GM10266 (cell line): ENCODE results near the gene SLAMF8.

ENCODE experiments used
- DNase-seq: peaks from one replicate; pipeline ENCODE4 v3.0.0; 2012; ENCODE audit errors: extremely low spot score
- TF ChIP-seq, protein P1 (sequence below): IDR thresholded peaks from 2 replicates; pipeline ENCODE4 v1.5.1; 2012; ENCODE audit warnings: mild to moderate bottlenecking, low read depth; ENCODE audit not compliant: control insufficient read depth, insufficient read depth; ENCODE audit errors: missing control alignments

Gene SLAMF8

GRCh38 chr1:159854693-159855192 is 28.1 kb downstream of the SLAMF8 start:
- peak; percentile 65 for DNase-seq

DNA sequence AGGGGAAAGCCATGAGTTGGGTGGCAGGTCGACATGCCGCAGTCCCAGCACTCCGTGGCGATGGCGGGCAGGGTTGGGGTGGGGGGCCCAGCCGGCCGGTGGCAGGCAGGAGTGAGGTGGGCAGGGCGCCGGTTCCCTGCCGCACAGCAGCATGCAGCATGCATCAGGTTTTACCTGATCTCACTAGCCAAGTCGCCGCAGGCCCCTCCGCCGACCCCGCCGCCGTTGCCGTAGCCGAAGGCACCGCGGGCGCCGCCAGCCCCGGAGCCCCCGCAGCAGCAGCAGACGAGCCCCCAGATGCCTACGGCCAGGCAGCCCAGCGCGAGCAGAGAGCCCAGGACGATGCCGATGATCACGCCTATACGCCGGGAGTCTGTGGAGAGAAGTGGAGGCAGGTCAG is 29.0 kb downstream of the SLAMF8 start:
- TF ChIP-seq, protein P1, sequence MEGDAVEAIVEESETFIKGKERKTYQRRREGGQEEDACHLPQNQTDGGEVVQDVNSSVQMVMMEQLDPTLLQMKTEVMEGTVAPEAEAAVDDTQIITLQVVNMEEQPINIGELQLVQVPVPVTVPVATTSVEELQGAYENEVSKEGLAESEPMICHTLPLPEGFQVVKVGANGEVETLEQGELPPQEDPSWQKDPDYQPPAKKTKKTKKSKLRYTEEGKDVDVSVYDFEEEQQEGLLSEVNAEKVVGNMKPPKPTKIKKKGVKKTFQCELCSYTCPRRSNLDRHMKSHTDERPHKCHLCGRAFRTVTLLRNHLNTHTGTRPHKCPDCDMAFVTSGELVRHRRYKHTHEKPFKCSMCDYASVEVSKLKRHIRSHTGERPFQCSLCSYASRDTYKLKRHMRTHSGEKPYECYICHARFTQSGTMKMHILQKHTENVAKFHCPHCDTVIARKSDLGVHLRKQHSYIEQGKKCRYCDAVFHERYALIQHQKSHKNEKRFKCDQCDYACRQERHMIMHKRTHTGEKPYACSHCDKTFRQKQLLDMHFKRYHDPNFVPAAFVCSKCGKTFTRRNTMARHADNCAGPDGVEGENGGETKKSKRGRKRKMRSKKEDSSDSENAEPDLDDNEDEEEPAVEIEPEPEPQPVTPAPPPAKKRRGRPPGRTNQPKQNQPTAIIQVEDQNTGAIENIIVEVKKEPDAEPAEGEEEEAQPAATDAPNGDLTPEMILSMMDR: no peak
- DNase-seq: no peak

More at GRCh38 chr1:159854693-159855192, 28.1 kb downstream of the SLAMF8 start:
- TF ChIP-seq, protein P1: no peak

DNA sequence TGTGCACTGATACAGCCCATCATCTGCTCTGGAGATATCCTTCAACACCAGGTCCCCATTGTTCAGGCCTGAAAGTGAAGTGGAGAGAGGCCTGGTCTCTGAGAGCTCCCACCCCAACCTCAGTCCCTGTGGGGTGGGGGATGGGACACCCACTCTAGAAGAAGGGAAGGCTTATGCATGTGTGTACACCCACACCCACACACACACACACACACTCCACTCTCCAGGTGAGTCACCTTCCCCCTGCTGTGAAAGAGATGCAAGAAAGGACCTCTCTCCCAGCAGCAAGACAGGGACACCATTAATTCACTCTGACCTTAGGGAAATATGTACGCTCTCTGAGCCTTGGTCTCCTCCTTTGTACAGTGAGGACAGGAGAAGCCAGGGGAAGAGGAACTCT is 29.9 kb downstream of the SLAMF8 start:
- TF ChIP-seq, protein P1: no peak
- no peak for DNase-seq

GRCh38 chr1:159857889-159858288 is 31.2 kb downstream of the SLAMF8 start:
- no peak for DNase-seq
- TF ChIP-seq, protein P1: no peak

GRCh38 chr1:159859767-159860322 is 33.2 kb downstream of the SLAMF8 start:
- DNase-seq: no peak
- TF ChIP-seq, protein P1: no peak

DNA sequence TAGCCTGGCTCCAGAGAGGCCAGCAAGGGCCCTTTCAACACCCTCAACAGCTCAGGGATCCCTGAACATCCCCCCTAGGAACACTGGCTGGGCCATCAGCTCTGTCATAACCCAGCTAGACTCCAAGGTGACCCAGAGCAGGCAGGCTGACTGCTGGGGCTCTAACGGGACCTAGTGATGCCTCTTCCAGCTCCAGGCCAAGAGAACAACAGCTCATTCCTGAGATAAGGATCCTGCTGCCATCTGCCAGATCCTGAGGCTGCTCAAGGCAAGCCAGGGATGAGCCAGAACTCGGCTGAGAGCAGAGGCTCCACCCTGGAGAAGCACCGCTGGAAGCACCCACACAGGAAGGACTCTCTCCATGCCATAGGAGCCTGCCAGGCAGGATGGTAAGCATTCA is 33.8 kb downstream of the SLAMF8 start:
- DNase-seq: no peak
- TF ChIP-seq, protein P1: no peak

GRCh38 chr1:159861218-159861617 is 34.5 kb downstream of the SLAMF8 start:
- no peak for DNase-seq
- TF ChIP-seq, protein P1: no peak
